Measurements from ENCODE around the gene SFXN1.

SFXN1 gene

GRCh38 chr5:175573493-175574269 lies 95.3 kb downstream of the SFXN1 start:
- no peak for DNase-seq (ENCODE audit: low read depth in 2 of 2)

GRCh38 chr5:175575301-175575700 lies 96.9 kb downstream of the SFXN1 start:
- DNase-seq (ENCODE audit: low read depth in 2 of 2) = no peak

GRCh38 chr5:175576096-175576495 lies 97.7 kb downstream of the SFXN1 start:
- no peak for DNase-seq (ENCODE audit: low read depth in 2 of 2)

- DNase-seq (ENCODE audit: low read depth in 2 of 2) = no peak
Measured at GRCh38 chr5:175576591-175576990, 98.2 kb downstream of the SFXN1 start.
